Stimulated activated CD8-positive, alpha-beta memory T cell treated with anti-CD3 and anti-CD28 coated beads, Interleukin-7, amount 100 ng/mL, for 4 hours (primary cell): ENCODE data around the gene MAP2K3.
A peak's percentile ranks its signal among the peaks of the same experiment; 100 is the strongest.

ENCODE experiments used
- DNase-seq, 2 donors: peaks; one replicate each; pipeline ENCODE4 v3.0.0-alpha.2; 2020; ENCODE audit warnings: low read depth in 2 of 2

Gene MAP2K3

DNA sequence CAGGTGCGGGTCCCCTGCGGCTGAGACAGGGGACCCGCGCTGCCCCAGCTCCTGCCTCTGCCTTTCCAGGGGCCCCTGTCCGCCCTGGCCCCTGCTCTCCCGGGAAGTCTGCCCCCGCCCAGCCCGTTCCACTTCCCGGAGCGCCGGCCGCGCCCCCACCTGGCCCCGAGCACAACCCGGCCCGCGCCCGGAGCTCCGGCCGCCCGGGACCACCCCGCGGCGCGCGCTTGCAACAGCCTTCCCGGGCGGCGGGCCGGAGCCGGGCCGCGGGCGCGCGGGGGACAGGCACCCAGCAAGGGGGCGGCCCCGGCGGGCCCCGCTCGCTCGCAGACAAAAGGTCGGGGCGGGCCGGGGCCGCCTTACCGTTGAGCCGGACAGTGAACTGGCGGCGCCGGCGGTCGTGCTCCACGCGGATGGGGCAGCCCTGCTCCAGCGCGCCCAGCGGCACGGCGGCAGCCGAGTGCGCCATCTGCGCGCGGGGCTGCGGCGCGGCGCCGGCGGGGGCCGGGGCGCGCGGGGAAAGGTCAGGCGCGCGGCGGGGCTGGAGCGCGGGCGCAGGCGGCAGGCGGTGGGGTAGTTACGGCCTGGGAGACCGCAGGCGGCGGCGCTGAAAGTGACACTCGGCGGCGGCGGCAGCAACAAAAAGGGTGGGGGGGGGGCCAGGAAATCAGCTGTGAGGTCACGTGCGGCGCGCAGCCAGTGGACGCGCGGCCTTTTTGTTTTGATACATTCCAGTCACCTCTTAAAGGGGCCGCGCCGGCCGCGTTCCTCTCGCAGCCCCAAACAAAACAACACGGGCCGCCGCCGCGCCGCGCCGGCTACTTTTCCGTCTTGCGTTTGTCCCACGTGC is 31.5 kb upstream of the MAP2K3 start, which contains the start of gene NATD1:
Gene NATD1 (minus strand): TSS at position 615 of the 850 bp plus-strand sequence. CDS start 146 bp downstream, at position 469.
- DNase-seq, result peak; percentile 52 to 77

DNA sequence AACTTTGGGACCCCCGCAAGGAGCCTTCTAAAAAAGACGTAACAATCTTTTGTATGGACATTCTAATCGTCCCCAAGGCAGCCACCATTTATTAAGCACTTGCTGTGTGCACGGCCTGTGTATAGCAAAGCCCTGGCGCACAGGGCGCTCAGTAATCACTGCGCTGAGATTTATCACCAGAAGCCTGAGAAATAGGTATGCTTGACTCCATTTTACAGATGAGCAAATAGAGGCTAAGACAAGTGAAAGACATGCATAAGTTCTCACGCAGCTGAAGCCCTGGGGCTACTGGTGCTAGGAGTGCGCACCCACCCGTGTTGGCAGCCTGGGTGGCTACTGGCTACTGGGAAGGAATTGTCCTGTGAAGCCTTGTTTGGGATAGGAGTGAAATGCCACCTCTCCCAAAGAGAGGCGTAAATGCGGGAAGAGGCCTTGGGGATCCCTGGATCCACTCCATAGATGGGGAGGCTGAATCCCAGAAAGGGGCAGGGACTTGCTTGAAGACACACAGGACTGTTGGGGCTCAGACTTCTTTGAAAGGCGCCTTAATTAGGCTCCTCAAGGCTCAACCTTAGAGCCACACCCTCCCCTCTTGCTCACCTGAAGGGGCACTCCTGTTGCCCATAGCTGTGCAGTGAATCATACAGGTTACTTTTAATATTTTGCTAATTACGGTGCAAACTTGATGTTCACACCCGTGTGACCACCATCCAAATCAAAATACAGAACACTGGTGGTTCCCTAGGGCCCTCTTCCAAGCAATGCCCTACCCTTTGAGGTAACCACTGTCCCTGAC is 30.7 kb upstream of the MAP2K3 start:
- DNase-seq, result no peak

DNA sequence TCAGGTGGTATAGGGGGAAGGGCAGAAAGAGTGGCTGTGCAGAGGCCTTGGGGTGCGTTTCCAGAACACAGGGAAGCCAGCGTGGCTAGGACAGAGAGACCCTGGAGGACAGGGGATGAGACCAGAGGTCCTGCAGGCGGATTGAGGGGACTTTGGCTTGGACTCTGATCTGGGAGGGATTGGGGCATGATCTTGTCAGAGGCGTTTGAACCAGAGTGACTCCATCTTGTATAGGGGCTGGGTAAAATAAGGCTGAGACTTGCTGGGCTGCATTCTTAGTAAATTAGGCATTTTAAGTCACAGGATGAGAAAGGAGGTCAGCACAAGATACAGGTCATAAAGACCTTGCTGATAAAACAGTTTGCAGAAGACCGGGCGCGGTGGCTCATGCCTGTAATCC is 25.9 kb upstream of the MAP2K3 start:
- DNase-seq, result no peak

DNA sequence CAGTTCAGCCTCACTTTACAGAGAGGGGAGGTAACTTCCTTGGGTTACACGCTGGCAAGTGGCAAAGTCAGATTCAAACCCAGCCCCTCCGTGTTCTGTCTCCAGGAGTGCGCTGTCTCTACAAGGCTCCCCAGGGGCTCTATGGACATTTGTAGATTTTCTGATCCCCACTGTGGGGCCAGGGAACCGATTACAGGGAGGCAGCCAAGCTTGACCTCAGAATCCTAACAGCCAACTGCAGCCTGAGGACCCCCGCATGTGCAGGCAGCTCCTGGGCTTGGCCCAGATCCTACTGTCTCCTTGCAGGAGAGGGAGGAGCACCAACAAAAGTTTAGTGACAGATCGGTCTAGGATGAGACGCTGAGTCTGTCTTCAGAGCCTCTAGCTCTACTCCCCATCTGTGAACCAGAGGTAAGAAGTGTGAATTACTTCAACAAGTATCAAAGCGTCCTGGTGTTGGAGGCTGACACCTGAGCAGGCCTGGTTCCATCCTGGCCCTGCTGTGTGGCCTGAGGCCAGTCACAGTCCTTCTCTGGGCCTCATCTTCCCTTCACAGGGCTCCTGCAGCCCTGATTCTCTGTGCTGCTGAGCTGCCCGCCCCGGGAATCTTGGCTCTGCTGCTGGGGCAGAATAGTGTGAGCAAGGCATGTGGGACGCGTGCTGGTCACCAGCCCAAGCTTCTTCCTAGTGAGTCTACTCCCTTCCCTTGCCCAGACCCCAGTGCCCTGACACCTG is 22.1 kb upstream of the MAP2K3 start:
- no peak for DNase-seq

DNA sequence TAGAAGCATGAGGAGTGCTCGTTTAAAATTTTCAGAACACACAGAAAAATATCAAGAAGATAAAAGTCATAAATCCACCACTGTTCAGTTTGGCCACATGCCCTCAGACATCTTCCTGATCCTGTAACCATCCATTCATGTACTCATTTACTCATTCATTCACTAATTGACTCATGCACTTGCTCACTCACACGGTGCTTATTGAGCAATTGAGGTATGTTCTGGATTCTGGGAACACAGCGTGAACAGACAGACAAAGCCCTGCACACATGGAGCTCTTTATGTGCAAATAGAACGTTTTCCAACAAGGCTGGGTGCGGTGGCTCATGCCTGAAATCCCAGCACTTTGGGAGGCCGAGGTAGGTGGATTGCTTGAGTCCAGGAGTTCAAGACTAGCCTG is 21.1 kb upstream of the MAP2K3 start:
- DNase-seq, result no peak

DNA sequence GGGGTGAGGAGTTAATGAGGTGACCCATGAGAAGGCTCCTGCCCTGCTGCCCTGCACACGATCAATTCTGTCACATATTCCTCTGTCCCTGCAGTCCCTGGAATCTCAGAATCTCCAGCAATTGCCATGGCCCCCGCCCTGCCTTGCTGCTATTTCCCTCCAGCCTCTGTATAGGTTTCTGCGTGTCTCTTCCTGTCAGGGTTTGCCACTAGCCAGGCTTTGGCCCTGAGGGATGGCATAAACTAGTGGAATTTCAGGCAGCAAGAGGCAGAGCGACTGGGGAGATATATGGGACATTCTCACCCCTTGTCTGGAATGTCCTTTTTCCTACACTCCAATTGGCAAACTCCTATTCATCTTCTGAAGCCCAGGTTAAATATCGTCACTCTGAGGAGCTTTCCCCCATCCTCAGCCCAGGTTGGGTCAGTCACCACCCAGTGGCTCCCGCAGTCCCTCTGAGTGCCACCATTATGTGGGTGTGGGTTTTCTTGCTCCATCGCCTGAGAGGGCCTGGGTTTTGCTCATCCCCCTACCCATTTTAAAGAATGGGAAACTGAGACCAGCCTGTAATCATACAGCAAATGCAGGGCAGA is 15.8 kb upstream of the MAP2K3 start:
- no peak for DNase-seq

DNA sequence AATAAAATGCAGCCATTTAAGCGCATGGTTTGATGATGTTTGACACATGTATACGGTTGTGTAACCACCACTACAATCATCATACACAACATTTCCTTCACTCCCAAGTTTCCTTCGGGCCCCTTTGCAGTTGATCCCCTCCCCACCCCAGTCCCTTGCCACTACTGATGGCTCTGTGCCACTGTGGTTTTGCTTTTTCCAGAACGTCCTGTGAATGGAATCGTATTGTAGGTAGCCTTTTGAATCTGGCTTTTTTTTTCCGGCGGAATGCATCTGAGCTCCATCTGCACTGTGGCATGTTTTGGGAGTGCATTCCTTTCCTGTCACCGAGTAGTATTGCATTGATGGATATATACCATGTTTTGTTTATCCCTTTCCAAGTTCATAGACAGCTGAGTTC is 15.1 kb upstream of the MAP2K3 start:
- no peak for DNase-seq

DNA sequence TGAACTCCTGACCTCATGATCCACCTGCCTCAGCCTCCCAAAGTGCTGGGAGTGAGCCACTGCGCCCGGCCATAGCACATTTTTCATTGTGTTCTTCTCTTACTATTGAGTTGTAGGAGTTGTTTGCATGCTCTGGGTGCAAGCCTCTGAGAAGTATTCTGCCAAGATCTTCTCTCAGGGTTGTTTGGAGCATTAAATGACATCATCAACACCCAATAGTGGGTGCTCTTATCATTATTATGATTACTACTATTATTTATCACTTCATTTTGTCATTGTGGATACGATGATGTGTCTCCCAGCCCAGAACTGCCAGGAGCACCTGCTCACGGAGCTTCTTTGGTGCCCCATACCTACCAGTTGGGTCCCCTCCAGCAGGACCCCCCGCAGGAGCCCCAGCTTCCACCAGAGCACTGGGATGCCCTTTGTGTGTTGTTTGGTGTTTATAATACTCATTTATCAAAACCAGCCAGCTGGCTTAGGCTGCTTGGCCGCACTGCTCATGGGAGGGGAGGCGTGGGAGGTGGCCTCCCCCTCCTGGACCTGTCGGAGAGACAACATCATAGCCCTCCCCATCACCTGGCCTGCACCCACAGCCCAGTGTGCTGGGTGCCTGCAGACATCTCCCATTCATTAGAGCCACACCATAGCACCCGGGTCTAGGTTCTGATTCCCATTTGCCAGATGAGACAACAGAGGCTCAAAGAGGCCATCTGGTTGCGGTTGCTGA is 12.9 kb upstream of the MAP2K3 start:
- DNase-seq, result no peak

DNA sequence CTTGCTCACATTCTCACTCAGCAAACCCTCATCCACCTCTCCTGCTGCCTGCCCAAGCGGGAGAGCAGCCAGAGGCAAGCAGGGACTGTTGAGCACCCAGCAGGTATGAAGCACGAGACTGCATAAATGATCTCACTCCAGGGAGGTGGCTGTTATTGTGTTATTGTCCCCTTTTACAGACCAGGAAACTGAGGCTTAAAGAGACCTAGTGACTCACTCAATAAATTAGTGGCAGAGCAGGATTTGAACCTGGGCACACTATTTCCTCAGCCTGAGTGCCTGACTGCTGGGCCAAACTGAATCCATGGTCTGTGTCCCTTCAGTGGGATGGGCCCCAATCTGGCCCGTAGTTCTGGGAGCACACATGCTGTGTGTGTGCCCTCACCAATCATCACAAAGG is 12.3 kb upstream of the MAP2K3 start:
- no peak for DNase-seq

DNA sequence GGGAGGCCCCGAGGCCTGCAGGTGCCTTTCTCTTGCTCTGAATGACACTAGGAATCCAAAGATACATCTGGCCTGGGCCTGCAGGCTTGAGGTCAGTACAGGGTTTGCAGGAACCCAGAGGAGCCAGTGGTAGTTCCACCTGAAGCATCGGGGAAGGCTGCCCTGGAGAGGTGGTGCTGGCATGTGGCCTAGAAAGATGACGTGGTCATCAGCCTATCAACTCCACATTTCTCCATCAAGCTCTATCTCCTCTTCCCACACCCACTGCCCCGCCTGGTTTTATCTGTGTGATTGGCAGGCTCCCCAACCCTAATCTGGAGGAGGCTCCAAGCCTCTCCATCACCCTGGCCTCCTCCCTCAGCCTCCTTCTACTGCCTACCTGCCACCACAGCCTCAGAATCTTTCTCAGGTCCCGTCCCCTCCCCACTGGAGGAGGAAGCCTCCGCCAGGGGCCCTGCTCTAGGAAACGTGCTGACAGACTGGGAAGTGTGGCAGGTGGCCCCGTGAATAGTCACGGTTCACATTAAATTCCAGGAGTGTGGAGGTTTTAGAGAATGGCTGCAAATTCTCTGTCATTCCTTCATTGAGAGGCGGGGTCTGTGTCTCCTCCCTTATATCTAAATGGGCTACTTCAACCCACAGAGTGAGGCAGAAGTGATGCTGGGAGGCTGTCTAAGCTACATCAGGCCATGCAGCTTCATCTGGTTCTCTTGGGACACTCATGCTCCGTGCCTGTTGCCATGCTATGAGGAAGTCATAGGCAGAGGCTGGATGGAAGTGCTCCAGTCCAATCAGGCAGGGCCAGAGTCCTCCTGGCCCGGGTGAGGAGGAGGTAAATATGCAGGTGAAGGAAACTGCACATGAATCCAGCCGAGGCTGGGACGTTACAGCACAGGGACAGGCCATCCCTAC is 11.4 kb upstream of the MAP2K3 start:
- no peak for DNase-seq

DNA sequence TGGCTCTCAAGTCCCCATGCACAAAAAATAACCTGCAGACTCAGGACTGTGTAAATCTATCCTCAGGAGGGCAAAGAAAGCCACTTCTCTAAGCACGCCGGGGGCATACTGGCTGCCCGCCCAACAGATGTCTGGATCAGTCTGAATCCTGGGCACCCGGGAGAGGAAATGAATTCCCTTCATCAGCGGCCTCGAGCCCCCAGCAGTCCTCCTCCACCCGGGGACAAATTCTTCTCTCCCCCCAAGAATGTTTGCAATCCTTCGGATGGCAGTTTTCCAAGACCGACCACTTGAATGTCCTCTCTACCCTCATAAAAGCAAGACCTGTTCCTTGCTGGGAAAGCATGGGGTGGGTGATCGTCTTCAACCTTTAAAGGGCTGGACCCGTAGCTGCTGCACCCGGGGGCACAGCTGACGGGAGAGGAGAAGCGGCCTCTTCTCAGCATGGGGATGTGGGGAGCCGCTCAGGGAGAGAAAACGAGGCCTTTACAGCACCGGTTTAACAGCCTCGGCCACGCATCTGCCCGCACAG is 9.4 kb upstream of the MAP2K3 start:
- DNase-seq, result no peak

DNA sequence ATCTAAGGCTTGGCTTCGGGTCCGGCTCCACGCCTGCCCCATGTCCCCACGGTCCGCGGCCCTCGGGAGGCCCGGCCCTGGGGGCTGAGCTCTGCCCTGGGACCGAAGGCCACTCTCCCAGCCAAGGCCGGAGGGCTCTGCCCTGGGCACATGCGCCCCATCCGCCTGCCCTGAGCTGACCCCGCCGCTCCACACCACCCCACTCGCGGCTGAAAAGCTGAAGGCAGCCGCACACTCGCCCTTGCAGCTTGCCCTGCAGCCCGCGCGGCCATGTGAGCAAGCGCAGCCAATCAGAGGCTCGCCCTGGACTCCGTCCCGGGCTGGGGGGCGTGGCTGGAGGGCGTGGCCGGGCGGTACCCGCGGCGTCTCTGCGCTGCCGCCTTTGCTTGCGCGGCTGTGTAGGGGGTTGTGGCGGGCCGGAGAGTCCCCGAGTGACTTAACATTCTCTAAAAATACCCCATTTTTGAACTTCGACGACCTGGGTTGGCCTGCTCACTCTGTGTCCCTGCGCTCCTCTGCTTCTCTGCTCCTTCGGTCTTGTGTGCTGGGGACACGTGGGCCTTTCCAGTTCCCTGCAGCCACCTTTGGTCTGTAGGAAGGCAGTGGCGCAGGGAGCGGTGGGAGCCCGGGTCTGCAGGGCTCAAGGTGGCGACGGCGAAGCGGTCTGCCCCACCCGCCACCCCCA is 8.8 kb upstream of the MAP2K3 start:
- peak; percentile 85 to 95 for DNase-seq

DNA sequence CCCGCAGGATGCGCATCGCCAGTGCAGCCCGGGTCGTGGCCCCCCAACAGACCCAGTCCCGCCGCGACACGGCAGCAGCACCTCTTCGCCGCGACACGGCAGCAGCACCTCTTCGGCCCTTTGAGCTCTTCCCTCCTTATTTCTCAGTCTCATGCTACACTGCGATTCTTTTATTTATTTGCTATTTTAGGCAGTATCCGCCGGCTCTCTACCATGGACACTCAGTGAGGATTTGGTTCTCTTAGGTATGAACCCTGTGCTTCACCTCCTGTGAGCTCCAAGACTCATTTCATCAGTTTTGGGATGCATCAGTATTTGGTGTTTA is 8.3 kb upstream of the MAP2K3 start:
- DNase-seq, result no peak

DNA sequence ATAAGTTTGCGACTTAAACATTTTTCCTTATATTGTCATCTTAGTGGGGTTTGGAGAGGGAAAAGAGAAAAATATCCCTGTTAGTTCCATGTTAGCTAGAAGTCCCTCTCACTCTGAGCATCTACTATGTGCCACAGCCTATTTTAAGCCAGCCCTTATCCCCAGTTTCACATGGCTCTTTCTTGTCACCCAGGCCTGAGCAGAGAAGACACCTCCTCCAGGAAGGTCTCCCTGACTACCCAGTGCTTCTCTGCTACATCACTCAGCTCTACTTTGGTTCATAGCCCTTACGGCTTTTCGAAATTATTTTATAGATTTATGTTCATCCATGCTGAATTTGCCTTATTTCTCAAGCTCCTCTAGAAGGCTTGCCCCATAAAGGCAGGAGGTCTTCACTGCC is 7.2 kb upstream of the MAP2K3 start:
- DNase-seq, result no peak

DNA sequence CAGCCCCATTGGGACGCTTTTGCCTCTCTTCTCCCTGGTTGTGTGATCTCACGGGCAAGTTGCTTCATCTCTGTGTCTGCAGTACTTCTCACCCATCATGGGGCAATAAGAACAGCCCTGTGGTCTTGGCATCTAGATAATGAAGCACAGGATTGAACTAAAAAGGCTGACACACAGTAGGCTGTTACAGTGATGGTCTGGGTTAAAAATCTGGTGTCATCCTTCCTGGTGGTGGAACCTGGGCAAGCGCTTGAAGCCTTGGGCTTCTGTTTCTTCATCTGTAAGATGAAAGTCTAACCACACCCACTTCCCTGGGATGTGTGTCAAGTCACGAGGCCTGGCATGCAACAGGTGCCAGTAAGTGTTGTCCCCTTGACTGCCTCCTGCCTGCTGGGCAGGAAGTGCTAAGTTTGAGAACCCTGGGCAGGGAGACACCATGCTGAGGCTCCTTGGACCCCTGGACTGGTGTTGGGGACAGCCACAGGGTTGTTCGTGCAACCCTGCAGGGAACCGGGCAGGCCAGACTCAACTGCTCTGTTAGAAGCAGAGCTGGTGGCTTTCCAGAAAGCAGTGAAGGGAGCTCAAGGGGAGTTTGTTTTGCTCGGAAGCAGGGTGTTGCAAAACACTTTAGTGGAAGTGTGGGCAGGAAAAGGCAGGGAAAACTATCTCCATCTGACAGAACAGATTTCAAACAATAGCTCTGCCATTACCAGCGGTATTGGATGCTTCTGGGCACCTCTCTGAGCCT is 5.9 kb upstream of the MAP2K3 start:
- DNase-seq, result no peak

DNA sequence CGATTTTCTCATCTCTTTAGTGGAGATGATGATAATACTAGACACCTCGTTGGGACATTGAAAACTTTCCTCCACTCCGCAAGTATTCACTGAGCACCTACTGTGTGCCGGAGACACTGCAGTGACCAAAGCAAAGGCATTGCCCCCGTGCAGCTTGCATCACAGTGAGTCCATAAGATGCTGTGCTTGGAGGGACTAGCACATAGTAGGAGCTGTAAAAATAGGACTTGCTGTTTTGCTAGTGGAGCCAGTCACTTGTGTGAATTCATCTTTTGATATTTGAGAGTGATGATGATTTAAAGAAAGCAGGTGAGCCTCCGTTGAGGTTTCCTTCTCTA is 5.3 kb upstream of the MAP2K3 start:
- DNase-seq, result no peak

DNA sequence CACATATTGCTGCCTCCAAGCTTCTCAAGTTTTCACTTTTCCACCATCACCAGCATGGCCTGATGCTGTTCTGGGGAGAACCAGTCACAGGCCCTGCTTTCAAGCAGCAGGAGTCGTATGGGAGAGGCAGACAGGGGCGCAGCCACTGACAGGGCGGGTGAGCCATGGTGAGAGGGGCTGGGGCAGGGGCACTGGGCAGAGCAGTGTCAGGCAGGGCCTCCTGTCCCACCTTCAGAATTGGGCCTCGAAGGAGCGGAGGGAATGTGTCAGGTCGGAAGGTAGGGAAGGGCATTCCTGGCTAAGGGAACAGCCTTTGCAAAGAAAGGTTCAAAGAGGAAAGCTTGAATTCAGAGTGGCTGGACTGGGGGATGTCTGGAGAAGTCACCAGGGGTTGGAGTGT is 4.9 kb upstream of the MAP2K3 start:
- DNase-seq, result no peak

DNA sequence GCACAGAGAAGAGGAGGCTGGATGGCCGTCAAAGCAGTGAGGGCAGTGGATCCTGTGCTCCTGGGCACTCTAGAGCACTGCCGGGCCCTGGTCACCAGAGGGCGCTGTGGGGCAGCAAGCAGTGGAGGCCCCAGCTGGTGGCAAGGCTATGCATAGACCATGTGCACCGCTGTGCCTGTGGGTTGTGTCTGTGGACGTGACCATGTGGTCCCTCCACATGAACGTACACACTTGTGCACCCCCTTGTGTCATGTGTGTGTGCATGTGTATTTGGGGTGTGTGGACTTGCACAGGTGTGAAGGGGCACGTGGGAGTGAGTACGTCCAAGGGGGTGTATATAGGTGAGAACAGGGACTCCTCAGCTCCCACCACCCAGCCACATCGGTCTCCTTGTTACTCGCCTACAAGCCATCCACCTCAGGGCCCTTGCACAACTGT is 4.4 kb upstream of the MAP2K3 start:
- peak; percentile 78 to 83 for DNase-seq

DNA sequence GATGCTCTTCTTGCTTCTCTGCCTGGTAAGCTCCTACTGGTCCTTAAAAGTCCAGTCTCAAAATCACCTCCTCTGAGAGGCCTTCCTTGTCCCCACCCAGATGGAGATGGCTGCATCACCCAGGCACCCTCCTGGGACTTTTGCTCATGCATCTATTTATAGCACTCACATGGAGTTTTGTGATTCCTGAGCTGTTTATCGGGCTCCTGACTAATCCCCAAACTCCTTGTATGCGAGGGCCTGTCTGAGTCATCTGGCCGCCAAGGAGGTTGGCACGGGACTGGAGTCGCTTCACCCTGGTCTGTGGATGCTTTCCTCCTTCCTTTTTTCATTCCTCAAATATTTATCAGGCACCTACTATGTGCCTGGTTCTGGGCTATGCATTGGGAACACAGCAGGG is 2.3 kb upstream of the MAP2K3 start:
- DNase-seq, result no peak
